ENCODE results near the gene GMPPA.

- TF ChIP-seq SUZ12 (IDR thresholded peaks at IDR 0.05; ENCODE audit: extremely low read depth, insufficient read depth, insufficient read length), result no peak
- no peak for TF ChIP-seq YY1 (IDR thresholded peaks at IDR 0.05; ENCODE audit: insufficient read depth, insufficient read length)
- TF ChIP-seq ZNF274 (IDR thresholded peaks at IDR 0.05; ENCODE audit: low read depth, low read length), result no peak
Measured at GRCh38 chr2:219505585-219505984, 6.9 kb downstream of the GMPPA start.
